Measurements from ENCODE around the gene FBXO5. TPM values are rescaled to one million over a fixed set of nuclear protein-coding genes. Genes with fewer than 3 reads are reported as not detected.
"Not testable (repeated sequence)": the region's sequence is repeated elsewhere in the genome, so short reads cannot be mapped to it uniquely, and the experiment has no call there.

FBXO5 gene
- total RNA-seq, 1 donor, result 22.5 TPM

GRCh38 chr6:152993431-152993830 lies 10.6 kb upstream of the FBXO5 start:
- TF ChIP-seq CTCF (IDR thresholded peaks at IDR 0.05; ENCODE audit: insufficient read depth, low read depth, low read length), result peak; percentile 27
- no peak overlapping the region for H3K4me3 ChIP-seq (ENCODE audit: low read depth, low read length)
- DNase-seq (ENCODE audit: low read depth), result no peak

DNA sequence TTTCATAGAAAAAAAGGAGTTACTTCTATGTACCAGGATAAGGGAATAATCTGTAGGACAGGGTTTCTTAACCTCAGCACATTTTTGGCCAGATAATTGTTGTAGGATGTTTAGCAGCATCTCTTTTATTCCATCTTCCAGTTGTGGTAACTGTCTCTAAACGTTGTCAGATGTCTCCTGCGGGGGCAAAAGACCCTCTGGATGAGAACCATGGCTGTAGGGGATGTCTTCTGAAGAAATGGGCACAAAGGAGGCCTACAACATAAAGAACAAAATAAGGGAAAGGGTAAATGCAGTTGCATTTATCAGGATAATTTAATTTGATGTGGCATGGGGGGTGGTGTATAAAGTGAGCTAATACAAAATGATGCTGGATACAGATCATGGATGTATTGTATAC lies 4.1 kb upstream of the FBXO5 start:
- TF ChIP-seq CTCF (IDR thresholded peaks at IDR 0.05; ENCODE audit: insufficient read depth, low read depth, low read length), result no peak
- H3K4me3 ChIP-seq (ENCODE audit: low read depth, low read length), result no peak overlapping the region

GRCh38 chr6:152985300-152985699 lies 2.5 kb upstream of the FBXO5 start:
- not testable (repeated sequence) for H3K4me3 ChIP-seq (ENCODE audit: low read depth, low read length); DNase-seq (ENCODE audit: low read depth)

More for the DNA sequence above, 4.1 kb upstream of the FBXO5 start:
- DNase-seq (ENCODE audit: low read depth), result no peak

DNA sequence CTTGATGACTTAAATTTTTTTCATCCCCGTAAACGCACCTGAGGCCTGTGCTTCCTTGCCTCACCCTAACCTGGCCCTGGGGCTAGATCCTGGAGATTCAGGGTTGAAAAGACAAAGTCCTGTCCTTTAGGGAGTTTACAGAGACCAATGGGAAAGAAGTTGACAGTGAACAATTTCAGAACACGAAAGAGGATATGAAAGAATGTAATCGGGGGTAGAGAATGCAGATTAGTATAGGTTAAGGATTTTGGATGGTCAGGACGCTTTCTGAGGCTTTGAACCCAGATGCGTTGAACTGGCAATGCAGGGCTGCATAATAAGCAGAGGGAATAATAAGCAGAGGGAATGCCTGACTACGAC lies 1.7 kb upstream of the FBXO5 start:
- no peak for TF ChIP-seq CTCF (IDR thresholded peaks at IDR 0.05; ENCODE audit: insufficient read depth, low read depth, low read length)
- peak overlapping the region; percentile 85 for H3K4me3 ChIP-seq (ENCODE audit: low read depth, low read length)
- DNase-seq (ENCODE audit: low read depth), result no peak

DNA sequence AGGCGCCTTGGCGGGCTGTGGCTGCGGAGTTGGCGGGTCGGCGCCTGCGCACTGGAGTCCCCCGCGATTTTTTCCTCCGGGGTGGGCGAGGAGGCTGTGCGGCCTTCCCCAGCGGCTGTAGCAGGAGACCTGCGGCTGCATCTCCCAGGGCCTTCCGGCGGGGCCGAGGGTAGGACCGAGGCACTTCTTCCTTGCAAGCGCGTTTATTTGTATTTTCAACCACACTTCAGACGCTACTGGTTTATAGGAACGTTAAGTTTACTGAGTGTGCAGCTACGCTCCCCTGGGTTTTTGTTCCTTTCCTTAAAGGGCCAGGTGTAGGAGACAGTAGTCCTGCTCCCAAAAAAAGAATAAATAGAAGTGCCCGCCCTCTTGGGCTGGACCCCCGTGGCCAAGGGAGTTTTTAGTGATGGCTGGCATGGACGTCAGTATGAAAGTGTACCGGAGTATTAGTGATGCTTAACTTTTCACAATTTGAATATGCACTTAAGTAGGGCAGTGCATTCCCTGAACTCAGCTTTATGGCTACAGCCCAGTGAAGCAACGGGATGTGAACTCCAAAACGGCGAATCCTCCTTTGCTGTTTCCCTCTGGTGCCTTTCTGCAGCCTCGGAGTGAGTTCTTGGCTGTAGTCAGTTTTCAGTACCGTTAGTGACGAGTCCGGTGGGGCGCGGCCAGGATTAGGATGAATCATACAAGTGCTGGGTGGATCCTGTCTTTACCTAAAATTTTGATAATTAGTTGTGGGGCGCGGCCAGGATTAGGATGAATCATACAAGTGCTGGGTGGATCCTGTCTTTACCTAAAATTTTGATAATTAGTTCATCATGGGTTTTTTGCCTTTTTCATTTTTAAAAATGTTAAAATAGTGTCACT lies 1.0 kb upstream of the FBXO5 start:
- peak overlapping the region; percentile 85 for H3K4me3 ChIP-seq (ENCODE audit: low read depth, low read length)
- TF ChIP-seq CTCF (IDR thresholded peaks at IDR 0.05; ENCODE audit: insufficient read depth, low read depth, low read length), result no peak
- peak; percentile 87 for DNase-seq (ENCODE audit: low read depth)

DNA sequence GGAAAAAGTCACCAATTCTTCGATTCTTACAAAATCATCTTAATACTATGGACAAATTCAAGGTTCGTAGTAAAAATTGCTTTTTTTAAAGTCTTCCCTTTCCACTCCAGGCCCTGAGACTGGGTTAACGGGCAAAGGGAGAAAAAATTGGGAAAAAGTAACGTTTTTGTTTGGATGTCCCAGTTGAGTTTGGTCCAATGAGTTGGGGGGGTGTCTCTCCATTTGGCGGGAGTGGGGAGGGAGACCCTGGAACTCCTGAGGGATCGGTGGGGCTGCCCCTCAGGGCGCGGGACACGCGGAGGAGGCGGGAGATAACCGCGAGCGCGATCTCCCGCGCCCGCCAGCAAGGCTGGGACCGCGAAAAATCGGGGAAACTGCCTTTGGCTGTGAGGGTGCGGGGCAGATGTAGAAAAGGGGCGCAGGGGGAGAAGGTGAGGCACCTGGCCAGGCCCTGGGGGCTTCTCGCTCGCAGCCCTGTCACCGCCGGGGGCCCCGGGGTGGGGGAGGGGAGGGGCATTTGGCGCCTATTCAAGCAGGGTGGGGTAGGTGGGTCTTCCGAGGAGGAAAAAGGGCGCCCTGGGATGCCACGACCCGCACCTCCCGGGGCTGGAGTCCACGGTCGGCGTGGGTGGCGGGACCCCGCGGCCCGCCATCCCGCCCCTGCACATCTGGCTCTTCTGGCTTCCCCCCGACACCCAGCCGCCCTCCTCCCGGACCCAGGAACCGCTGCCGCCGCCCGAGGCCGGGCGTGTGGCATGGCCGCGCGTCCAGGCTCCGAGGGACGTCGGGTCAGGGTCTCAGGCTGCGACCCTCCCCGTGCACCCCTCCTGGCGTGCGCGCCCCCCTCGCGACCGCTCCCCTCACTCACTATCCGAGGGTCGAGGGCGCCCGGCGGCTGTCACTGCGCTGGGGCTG lies 595 bp downstream of the FBXO5 start:
- DNase-seq (ENCODE audit: low read depth), result no peak
- H3K4me3 ChIP-seq (ENCODE audit: low read depth, low read length), result peak overlapping the region; percentile 85
- no peak for TF ChIP-seq CTCF (IDR thresholded peaks at IDR 0.05; ENCODE audit: insufficient read depth, low read depth, low read length)

DNA sequence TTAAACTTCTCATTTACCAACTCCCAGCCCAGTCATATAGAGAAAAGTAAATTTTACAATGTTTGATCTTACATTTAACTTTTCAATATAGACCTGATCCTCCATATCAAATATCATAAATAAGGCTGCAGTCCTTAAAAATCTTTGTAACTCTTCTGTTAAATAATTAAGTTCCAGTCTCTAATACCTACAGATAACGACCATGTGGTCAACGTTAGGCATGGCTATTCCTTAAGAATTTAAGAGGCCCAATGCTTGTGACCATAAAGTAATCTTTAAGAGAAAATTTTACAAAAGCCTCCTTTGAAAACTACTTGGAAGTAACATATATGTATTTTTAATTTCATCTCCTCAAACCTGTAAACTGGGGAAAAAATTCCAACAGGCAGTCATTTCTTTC lies 1.6 kb downstream of the FBXO5 start:
- peak overlapping the region; percentile 85 for H3K4me3 ChIP-seq (ENCODE audit: low read depth, low read length)
- no peak for DNase-seq (ENCODE audit: low read depth)
- TF ChIP-seq CTCF (IDR thresholded peaks at IDR 0.05; ENCODE audit: insufficient read depth, low read depth, low read length), result no peak
